CD4-positive, alpha-beta T cell (primary cell): ENCODE results near the gene PHRF1. TPM values are rescaled to one million over a fixed set of nuclear protein-coding genes. Genes with fewer than 3 reads are reported as not detected.

Experiments
- ATAC-seq: fragments of 200-7000 bp; cut with Tn5 transposase; one replicate; pipeline ENCODE4 v1.10.0; 2022; ENCODE audit warnings: mild to moderate bottlenecking; ENCODE audit not compliant: poor library complexity
- CTCF ChIA-PET: fragments of 350-600 bp; sonication (Branson Sonifier 250); formaldehyde crosslinking; loops from one replicate; lab custom pipeline; 2021; ENCODE audit warnings: antibody characterized with exemption, inconsistent platforms; lab: Charles Lee
- POLR2A ChIA-PET: fragments of 350-600 bp; sonication (Branson Sonifier 250); formaldehyde crosslinking; loops from one replicate; lab custom pipeline; 2021; ENCODE audit warnings: antibody characterized with exemption, inconsistent platforms; lab: Charles Lee
- DNase-seq, 14 experiments: peaks; one replicate each; pipeline ENCODE4 v3.0.0-alpha.2; 2013 to 2020; ENCODE audit warnings: mixed read lengths in 2 of 14
- H3K27ac ChIP-seq, 2 donors: one replicate each; pipeline versions ENCODE4 v1.5.1 to v1.7.0; 2013; ENCODE audit warnings: low read length in 2 of 2, low read depth in 1 of 2, mild to moderate bottlenecking in 1 of 2
- H3K27me3 ChIP-seq, 2 experiments: 1 replicate in 1 of 2; 2 replicates in 1 of 2; pipeline versions ENCODE4 v1.6.1 to v1.7.0; 2013; ENCODE audit warnings: low read length in 2 of 2, control low read depth in 1 of 2, mild to moderate bottlenecking in 1 of 2, moderate library complexity in 1 of 2; ENCODE audit not compliant: insufficient read depth in 2 of 2, control insufficient read depth in 1 of 2
- H3K36me3 ChIP-seq: one replicate; pipeline ENCODE4 v1.6.1; 2013; ENCODE audit warnings: low read length, control low read depth; ENCODE audit not compliant: insufficient read depth
- H3K4me1 ChIP-seq: one replicate; pipeline ENCODE4 v1.6.1; 2013; ENCODE audit warnings: low read length, control low read depth; ENCODE audit not compliant: insufficient read depth
- H3K4me3 ChIP-seq: one replicate; pipeline ENCODE4 v1.5.1; 2013; ENCODE audit warnings: mild to moderate bottlenecking, low read length, moderate library complexity
- H3K9me3 ChIP-seq, 2 experiments: 1 replicate in 1 of 2; 2 replicates in 1 of 2; pipeline versions ENCODE4 v1.6.1 to v1.7.0; 2013; ENCODE audit warnings: low read length in 2 of 2, mild to moderate bottlenecking in 2 of 2, control low read depth in 1 of 2, moderate library complexity in 1 of 2; ENCODE audit not compliant: control insufficient read depth in 1 of 2, insufficient read depth in 1 of 2
- H3K27ac Mint-ChIP-seq: one replicate; pipeline ENCODE4 v1.8.0; 2020; ENCODE audit warnings: mixed read lengths
- H3K27me3 Mint-ChIP-seq: one replicate; pipeline ENCODE4 v1.8.0; 2021; ENCODE audit warnings: mixed read lengths
- H3K36me3 Mint-ChIP-seq: one replicate; pipeline ENCODE4 v1.8.0; 2021; ENCODE audit warnings: low read depth, mixed read lengths
- H3K4me1 Mint-ChIP-seq: one replicate; pipeline ENCODE4 v1.8.0; 2021; ENCODE audit warnings: low read depth, mixed read lengths
- H3K4me3 Mint-ChIP-seq: one replicate; pipeline ENCODE4 v1.8.0; 2020; ENCODE audit warnings: mild to moderate bottlenecking, mixed read lengths
- H3K9me3 Mint-ChIP-seq: one replicate; pipeline ENCODE4 v1.8.0; 2020; ENCODE audit warnings: mixed read lengths
- intact Hi-C, 2 experiments: fragments of 100-400 bp; cut with DNase I in 1 of 2; cut with micrococcal nuclease in 1 of 2; formaldehyde crosslinking; loops; one replicate each; pipeline versions ENCODE4 v1.15.1 to v1.9.0; 2023 to 2025; cut with DNase I, micrococcal nuclease
- total RNA-seq, 174 experiments: library from RNA in 2 of 174; stranded (reverse) in 2 of 174; gene quantifications; one replicate each; pipeline ENCODE4 v1.2.3 and lab custom pipeline; 2021 to 2026
- TF ChIP-seq, protein P1 (sequence below): fragments of 200-600 bp; IDR thresholded peaks from one replicate; pipeline ENCODE4 v1.8.0; 2022; ENCODE audit warnings: antibody characterized with exemption, mild to moderate bottlenecking

Gene PHRF1
- total RNA-seq, 2 experiments from 2014 or later, result 37.1 to 37.6 TPM

DNA sequence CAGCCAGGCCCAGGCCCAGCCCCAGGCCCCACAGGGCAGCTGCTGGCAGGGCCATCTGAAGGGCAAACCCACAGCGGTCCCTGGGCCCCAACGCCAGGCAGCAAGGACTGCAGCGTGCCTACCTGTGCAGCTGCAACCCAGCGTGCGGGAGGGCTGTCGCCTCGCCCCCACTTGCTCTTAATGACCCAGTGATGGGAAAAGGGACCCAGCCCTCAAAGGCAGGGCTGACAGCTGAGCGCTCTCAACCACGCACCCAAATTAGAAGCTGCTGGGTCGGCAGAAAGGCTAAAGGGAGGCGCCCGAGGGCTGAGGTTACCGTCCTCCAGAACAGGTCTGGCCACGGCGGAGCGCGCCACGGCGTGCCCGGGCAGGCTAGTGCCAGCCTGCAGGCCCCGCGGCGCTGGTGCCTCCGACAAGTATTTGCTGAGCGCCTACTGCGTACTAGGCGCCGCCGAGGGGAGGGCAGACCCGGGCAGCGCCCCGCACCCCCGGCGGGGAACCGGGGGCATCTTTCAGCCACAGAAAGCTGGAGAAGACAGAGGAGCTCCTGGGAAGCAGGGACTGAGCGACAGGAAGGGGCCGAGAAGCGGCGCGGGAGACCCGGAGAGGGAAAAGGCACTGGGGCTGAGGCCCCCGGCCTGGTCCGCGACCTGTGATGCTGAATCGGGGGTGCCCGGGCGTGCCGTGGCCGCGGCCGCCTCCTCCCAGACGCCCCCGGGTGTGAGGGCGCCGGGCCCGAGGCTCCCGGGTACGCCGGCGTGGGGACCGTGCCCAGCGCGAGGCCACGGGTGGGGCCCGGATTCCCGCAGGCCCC lies 41.7 kb upstream of the PHRF1 start:
- POLR2A ChIA-PET, result interaction anchor here (0.9 to 3.3 kb wide), 3 partner anchors 16 to 27 kb away, joined by 3 to 18 read pairs (median 3); no protein-coding TSS in a partner anchor
- intact Hi-C loops, result loop anchor here in 1 of 2 experiments (1.0 to 5.0 kb wide), 3 partner anchors 27 to 263 kb away; partner anchors contain the start of genes DEAF1, RNH1, SLC25A22 and TMEM80
- H3K9me3 ChIP-seq, result no peaks in the 10 kb centered on the region
- CTCF ChIA-PET, result no interaction called here
- H3K36me3 ChIP-seq, result peaks cover 26% of the 10 kb centered on the region
- Mint-ChIP-seq H3K4me3 (peak overlapping the region; percentile 85), H3K27ac (peak overlapping the region; percentile 65), H3K4me1 (peaks cover 16% of the 10 kb centered on the region), H3K36me3 (peaks cover 13% of the 10 kb centered on the region), H3K27me3 (no peaks in the 10 kb centered on the region), H3K9me3 (no peaks in the 10 kb centered on the region)
- TF ChIP-seq, protein P1, sequence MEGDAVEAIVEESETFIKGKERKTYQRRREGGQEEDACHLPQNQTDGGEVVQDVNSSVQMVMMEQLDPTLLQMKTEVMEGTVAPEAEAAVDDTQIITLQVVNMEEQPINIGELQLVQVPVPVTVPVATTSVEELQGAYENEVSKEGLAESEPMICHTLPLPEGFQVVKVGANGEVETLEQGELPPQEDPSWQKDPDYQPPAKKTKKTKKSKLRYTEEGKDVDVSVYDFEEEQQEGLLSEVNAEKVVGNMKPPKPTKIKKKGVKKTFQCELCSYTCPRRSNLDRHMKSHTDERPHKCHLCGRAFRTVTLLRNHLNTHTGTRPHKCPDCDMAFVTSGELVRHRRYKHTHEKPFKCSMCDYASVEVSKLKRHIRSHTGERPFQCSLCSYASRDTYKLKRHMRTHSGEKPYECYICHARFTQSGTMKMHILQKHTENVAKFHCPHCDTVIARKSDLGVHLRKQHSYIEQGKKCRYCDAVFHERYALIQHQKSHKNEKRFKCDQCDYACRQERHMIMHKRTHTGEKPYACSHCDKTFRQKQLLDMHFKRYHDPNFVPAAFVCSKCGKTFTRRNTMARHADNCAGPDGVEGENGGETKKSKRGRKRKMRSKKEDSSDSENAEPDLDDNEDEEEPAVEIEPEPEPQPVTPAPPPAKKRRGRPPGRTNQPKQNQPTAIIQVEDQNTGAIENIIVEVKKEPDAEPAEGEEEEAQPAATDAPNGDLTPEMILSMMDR, result no peak
- H3K4me1 ChIP-seq, result peaks cover 44% of the 10 kb centered on the region
- peak overlapping the region; percentile 71 for H3K4me3 ChIP-seq
- H3K27me3 ChIP-seq, result no peaks in the 10 kb centered on the region
- peak in 6 of 14 experiments; percentile 16 to 67 (median 40) for DNase-seq
- peak overlapping the region in 1 of 2 donors; percentile 29 for H3K27ac ChIP-seq
- ATAC-seq, result no peak

DNA sequence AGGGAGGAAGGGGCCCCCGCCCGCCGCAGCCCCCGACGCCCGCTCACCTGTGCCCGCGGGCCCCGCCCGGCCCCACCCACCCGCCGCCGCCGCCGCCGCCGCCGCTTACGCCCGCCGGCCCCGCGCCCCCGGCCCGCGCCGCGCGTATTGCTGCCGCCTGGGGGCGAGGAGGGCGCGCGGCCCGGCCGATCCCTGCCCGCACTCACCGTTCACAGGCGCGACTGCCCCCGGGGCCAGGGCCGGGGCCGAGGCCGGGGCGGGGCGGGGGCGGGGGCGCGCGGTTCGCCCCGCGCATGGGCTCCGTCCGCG lies 41.1 kb upstream of the PHRF1 start:
- TF ChIP-seq, protein P1, result no peak
- intact Hi-C loops, result loop anchor here in 1 of 2 experiments (1.0 to 5.0 kb wide), 3 partner anchors 28 to 262 kb away; partner anchors contain the start of genes DEAF1, RNH1, SLC25A22 and TMEM80
- Mint-ChIP-seq H3K4me1 (peaks cover 16% of the 10 kb centered on the region), H3K4me3 (no peak overlapping the region), H3K27ac (no peak overlapping the region), H3K36me3 (peaks cover 13% of the 10 kb centered on the region), H3K9me3 (no peaks in the 10 kb centered on the region), H3K27me3 (no peaks in the 10 kb centered on the region)
- Histone ChIP-seq H3K9me3 (no peaks in the 10 kb centered on the region), H3K4me3 (no peak overlapping the region), H3K27ac (no peak overlapping the region), H3K27me3 (no peaks in the 10 kb centered on the region), H3K36me3 (peaks cover 26% of the 10 kb centered on the region), H3K4me1 (peaks cover 44% of the 10 kb centered on the region)
- DNase-seq, result no peak
- peak; percentile 20 for ATAC-seq
- ChIA-PET CTCF (interaction anchor here (1.2 kb wide), 1 partner anchor 20 kb away, joined by 3 read pairs; no protein-coding TSS in a partner anchor), POLR2A (interaction anchor here (0.9 to 3.3 kb wide), 5 partner anchors 20 to 267 kb away, joined by 3 to 24 read pairs (median 18); partner anchors contain the start of genes PHRF1 and RNH1)

DNA sequence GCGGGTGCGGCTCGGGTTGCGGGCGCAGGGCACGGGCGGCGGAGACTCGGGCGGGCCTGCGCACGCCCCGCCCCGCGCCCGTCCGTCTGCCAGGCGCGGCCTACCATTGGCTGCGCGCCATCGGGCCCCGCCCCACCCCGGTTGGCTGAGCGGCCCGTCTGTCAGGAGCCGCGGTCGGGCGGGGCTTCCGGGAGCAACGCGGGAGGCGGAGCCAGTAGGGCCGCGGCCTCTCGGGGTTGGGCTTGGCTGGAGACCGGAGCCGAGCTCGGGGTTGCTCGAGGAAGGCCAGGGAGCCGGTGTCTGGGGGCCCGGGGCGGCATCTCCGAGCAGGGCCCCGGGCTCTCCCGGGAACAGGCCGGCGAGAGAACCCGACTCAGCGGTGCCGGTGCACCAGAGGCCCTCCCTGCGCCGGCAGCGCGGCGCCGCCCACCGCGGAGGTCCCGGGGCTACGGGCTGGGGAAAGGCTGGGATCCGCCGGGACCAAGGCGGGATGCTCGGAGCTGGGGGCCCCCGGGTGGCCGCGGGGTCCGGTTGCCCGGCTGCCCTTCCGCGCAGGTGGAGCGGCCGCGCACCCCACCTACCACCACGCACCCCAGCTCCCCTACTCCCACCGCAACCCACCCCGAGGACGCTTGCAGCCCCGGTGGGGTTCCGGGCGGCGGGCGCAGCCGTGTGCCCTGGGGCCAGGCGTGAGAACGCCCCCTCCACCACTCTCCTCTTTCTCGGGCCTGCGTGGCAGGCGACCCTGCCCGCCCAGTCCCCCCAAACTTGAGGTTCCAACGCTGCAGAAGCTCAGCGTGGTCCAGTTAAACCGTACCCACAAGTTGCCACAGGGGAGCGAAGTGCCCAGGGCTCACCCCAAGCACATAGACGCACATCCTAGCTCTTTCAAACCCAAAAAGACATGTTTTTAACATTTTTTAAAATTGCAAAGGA lies 40.5 kb upstream of the PHRF1 start, which contains the start of gene HRAS:
Gene HRAS (minus strand): TSS at position 58 of the 936 bp plus-strand sequence.
- H3K27me3 ChIP-seq, result no peaks in the 10 kb centered on the region
- peak within 1 kb of the TSS; percentile 73 to 79 for H3K27ac ChIP-seq
- peaks cover 26% of the 10 kb centered on the region for H3K36me3 ChIP-seq
- Mint-ChIP-seq H3K27me3 (no peaks in the 10 kb centered on the region), H3K27ac (peak within 1 kb of the TSS; percentile 93), H3K4me3 (peak within 1 kb of the TSS; percentile 98), H3K36me3 (peaks cover 13% of the 10 kb centered on the region), H3K9me3 (no peaks in the 10 kb centered on the region), H3K4me1 (peaks cover 16% of the 10 kb centered on the region)
- intact Hi-C loops, result loop anchor here (1.0 to 5.0 kb wide), 5 partner anchors 17 to 262 kb away; partner anchors contain the start of genes DEAF1 (in 1 of the 2), RNH1 (in 1 of the 2), SLC25A22 (in 1 of the 2) and TMEM80 (in 1 of the 2)
- CTCF ChIA-PET, result interaction anchor here (1.1 to 1.2 kb wide), 2 partner anchors 19 to 187 kb away, joined by 3 read pairs; no protein-coding TSS in a partner anchor
- DNase-seq, result peak; percentile 89 to 99 (median 96)
- H3K4me3 ChIP-seq, result peak within 1 kb of the TSS; percentile 71
- peaks cover 44% of the 10 kb centered on the region for H3K4me1 ChIP-seq
- peak; percentile 90 for ATAC-seq
- POLR2A ChIA-PET, result interaction anchor here (0.6 to 3.3 kb wide), 15 partner anchors 17 to 329 kb away, joined by 3 to 24 read pairs (median 6); partner anchors contain the start of genes BET1L, IRF7, PHRF1 and PNPLA2
- H3K9me3 ChIP-seq, result no peaks in the 10 kb centered on the region
- TF ChIP-seq, protein P1, result no peak
